ENCODE data around the gene MRPL28.
"Not testable (repeated sequence)": the region's sequence is repeated elsewhere in the genome, so short reads cannot be mapped to it uniquely, and the experiment has no call there.

DNA sequence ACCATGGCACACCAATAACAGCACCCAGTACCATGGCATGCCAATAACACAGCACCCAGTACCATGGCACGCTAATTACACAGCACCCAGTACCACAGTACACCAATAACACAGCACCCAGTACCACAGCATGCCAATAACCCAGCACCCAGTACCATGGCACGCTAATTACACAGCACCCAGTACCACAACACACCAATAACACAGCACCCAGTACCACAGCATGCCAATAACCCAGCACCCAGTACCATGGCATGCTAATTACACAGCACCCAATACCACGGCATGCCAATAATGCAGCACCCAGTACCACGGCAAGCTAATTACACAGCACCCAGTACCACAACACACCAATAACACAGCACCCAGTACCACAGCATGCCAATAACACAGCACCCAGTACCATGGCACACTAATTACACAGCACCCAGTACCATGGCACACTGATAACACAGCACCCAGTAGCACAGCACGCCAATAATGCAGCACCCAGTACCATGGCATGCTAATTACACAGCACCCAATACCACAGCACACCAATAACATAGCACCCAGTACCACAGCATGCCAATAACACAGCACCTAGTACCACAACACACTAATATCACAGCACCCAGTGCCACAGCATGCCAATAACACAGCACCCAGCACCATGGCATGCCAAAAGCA lies 36.0 kb downstream of the MRPL28 start:
- not testable (repeated sequence) for TF ChIP-seq CTCF (conservative IDR thresholded peaks at IDR 0.05); ZFX (IDR thresholded peaks at IDR 0.05)
